Measurements from ENCODE around the gene NELFE.
A peak's percentile ranks its signal among the peaks of the same experiment; 100 is the strongest.

GRCh38 chr6:31945507-31946369 lies 13.0 kb downstream of the NELFE start, which contains the start of gene CFB:
- TF ChIP-seq CTCF (IDR thresholded peaks at IDR 0.05) (no peak), EP300 (IDR thresholded peaks at IDR 0.05) (peak in 1 of 2 donors; percentile 69), POLR2A (IDR thresholded peaks at IDR 0.05) (no peak)

Data from tibial nerve (tissue), 4 donors.